Activated CD4-positive, alpha-beta T cell treated with anti-CD3 and anti-CD28 coated beads, Interleukin-10, Interleukin-2, amounts not matched to agents 100 ng/mL and 50 ng/mL, durations not matched to agents 16 hours and 8 hours (primary cell): Measurements from ENCODE around the gene SHISA9.

Experiments used
- DNase-seq: peaks from one replicate; pipeline ENCODE4 v3.0.0-alpha.2; 2020

Gene SHISA9

DNA sequence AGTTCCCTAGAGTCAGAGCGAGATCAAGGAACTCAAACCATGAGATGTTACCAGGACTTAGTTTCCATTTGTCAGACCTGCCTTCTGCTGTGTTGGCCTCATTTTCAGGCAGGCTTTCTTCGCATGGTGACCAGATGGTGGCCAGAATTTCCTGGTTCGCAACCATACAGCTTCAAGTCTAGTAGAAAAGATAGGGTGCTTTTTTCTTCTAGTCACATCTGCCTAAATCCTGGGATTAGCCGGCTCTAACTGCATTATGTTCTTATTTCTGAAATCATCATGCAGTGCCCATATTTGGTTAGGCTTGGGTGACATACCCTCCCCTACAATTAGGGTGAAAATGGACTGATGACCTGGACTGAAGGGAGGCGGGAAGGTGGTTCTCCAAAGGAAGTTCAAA is 131.5 kb downstream of the SHISA9 start:
- no peak for DNase-seq

DNA sequence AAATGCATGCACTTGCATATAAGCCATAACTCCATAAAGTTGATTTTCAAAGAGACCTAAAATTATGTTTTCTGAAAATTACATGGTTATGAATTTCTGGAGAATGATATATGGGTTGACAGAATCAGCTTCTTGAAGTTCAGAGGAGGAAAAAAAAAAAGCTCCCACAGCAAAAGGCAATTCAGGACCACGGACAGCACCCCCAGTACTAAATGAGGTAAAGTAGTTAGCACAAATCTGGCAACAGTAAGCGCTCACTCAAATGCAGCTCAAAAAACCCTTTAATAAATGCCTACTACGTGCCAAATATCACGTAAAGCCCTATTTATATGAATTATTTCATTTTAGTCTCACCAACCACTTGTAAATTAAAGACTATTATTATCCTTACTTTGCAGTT is 135.2 kb downstream of the SHISA9 start:
- peak; percentile 1 for DNase-seq

DNA sequence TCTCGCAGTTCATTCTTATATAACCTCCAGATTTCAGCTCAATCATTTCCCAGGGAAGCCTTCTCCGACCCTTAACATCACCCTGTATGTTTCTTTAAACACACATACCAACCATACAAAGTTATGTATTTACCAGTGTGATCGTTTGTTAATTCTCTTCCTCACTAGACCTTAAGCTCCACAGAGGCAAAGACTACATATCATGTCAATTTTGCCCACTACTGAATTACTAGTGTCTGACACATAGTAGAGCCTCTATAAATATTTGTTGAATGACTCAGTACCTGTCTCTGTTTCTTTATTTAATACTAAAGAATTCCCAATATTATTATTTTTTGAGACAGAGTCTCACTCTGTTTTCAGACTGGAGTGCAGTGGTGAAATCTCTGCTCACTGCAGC is 137.2 kb downstream of the SHISA9 start:
- DNase-seq: no peak

- DNase-seq: no peak
Observed at GRCh38 chr16:13039526-13039925, 138.1 kb downstream of the SHISA9 start.

- no peak for DNase-seq
Observed at GRCh38 chr16:13041180-13041579, 139.8 kb downstream of the SHISA9 start.

DNA sequence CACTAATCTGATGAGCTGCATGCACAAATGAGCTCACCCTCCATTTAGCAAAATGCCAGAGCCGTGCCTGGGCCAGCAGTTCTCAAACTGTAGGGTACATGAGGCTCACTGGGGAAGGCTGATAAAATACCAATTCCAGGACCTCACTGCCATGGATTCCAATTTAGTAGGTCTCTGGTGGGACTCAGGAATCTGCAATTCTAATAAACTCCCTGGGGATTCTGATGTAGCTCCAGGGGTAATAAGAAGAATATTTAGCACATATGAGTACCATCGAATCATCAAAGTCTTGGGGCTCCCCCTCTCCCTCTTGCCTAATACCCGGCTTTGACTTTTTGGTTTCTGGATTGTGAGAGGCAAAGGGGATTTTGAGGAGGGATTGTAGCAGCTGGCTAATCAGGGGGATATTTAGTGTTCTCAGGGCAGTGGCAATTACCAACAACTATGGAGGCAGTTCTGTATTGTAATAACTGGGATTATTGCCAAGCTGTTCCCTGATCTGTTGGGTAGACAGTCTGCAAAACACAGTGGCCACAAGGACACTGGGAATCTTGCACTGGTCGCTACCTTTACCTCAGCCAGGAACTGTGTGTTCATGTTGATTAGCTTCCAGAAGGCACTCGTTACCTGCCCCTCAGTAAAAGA is 140.4 kb downstream of the SHISA9 start:
- no peak for DNase-seq

- no peak for DNase-seq
Observed at GRCh38 chr16:13042291-13042685, 140.9 kb downstream of the SHISA9 start.

- no peak for DNase-seq
Observed at GRCh38 chr16:13046061-13046821, 144.8 kb downstream of the SHISA9 start.

DNA sequence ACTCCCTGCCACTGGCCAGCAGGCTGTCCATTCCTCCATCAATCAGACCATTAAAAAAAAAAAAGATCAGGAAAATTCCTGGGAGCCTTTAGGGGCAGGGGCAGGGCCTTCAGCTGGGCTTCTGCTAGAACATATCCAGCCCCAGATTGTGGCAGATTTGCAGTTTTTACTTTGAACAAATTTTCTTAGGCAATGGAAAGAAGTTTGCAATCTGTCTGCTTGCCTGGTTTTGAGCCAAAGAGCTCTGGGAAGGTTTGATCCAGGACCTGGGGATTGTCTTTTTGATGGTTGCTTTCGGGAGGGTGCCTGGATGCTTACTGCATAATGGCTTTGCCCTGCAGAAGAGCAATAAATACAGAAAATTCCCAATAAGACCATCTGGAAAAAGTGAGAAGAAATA is 145.9 kb downstream of the SHISA9 start:
- no peak for DNase-seq

DNA sequence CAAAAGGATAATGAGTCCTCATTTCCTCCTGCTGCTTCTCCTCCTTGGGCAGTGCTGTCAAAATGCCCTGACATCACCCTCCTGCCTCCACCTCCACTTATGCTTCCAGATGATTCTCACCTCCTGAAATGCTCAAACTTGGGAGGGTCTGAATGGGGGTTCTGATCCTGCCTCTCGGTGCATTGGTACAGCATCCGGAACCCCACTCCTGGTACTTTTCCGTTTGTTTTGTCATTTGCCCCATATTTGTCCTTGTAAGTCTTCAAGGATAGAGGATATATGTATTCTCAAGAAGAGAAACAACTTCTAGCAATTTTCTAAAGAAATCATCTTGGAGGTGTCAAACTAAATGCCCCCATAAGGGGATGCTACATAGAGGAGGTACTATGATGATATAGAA is 148.3 kb downstream of the SHISA9 start:
- no peak for DNase-seq

GRCh38 chr16:13052431-13052830 is 151.0 kb downstream of the SHISA9 start:
- no peak for DNase-seq

GRCh38 chr16:13055480-13055879 is 154.1 kb downstream of the SHISA9 start:
- DNase-seq: no peak

- no peak for DNase-seq
Observed at GRCh38 chr16:13056607-13057006, 155.2 kb downstream of the SHISA9 start.

- DNase-seq: no peak
Observed at GRCh38 chr16:13060932-13061331, 159.5 kb downstream of the SHISA9 start.

DNA sequence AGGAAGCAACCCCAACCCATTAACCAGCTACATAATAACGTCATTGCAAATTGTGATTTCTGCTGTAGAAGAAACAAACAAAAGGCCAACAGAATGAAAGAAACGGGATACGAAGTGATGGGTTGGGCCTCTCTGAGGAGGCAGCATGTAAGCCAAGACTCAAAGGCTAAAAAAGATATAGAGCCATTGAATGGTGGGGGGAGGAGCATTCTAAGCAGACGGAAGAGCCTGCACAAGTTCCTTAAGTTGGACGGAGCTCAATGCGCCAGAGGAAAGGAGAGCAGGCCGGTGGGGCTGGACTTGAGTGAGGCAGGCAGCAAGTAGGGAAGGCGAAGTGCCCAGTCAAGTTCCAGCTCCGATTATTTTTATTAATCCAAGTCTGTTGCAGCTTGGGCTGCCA is 160.3 kb downstream of the SHISA9 start:
- no peak for DNase-seq

GRCh38 chr16:13062219-13062618 is 160.8 kb downstream of the SHISA9 start:
- no peak for DNase-seq

GRCh38 chr16:13063457-13063856 is 162.1 kb downstream of the SHISA9 start:
- no peak for DNase-seq

DNA sequence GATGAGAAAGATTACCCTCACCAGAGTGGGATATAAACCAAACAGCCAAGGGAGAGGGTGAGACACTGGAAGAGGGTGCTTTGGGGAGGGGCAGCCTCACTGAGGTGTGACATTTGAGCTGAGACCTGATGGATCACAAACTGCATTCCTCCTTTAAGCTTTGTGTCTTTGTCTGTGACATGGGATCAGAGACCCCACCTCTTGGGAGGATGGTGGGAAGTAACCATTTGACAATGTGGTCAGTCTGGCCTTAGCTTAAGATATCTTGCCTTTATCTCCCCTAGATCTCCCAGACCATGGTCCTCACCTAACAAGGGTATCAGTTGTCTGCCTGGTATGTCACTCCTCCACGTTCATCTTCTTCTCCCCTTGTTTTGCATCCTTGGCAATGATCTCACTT is 163.4 kb downstream of the SHISA9 start:
- DNase-seq: no peak

DNA sequence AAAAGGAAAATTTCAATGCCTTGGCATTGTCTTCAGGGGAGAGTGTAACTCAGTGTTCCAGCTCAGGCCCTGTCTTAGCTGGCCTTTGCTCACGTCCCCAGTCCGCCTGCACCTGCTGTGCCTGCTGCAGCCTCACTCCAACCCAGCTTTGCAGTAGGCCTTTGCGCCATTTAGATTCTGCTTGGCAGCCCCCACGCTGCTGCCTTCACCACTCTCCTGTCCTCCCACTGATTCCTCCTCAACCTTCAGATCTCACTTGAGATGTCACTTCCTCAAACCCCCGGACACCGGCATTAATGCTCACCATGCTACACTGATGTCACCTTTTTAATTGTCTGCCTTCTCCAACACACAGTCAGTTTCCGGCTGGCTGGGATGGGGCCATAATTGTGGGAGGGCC is 166.2 kb downstream of the SHISA9 start:
- no peak for DNase-seq

- no peak for DNase-seq
Observed at GRCh38 chr16:13068912-13069583, 167.7 kb downstream of the SHISA9 start.

DNA sequence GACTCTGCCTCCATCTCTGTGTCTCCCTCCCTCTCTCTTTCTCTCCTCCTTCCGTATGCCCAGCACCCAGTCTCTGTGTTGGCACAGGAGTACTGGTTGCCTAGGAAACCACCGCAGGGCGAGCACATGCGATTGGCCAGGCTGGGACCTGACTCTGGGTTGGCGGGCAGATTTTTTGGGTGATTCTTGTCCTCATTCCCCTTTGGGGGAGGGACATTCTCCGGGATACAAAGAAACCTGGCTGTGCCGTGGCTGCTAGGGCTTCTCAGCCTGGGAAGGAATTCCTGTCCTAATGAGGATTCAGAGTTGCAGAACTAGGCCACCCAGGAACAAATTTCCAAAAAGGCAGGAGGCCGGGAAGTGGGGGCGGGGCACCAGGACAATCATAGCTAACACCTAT is 168.9 kb downstream of the SHISA9 start:
- DNase-seq: no peak

DNA sequence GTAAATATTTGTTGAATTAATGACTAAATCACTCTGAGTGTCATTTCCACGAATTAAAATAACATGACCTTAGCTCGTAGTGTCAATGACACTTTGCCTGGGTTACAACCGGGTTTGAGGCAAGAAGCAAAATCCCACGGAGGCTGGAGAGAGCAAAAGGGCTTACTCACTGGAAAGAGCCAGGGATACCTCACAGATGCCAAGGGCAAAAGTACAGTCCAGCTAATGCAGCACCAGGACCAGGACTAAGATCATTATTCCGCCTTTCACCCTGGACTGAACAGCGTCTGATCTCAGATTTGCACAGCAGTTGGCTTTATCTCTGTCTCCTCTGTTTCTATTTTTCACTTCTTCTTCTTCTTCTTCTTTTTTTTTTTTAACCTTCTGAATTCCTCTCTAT is 175.5 kb downstream of the SHISA9 start:
- DNase-seq: no peak

DNA sequence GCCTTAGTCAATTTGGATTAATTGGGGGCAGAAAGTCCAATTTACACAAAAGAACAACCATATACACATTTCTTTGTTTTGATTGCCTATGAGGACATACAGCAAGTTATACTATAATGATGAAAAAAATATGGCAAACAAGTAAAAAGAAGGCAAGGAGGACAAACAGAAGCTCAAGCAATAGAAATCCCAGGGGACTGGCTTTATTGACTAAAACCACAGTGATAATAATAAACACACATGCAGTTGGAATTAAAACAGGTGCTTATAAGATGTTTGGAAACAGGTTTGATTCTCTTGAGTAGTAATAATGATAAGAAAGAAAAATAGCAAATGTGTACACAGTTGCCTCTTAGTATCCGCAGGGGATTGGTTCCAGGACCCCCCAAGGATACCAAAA is 176.4 kb downstream of the SHISA9 start:
- DNase-seq: no peak

DNA sequence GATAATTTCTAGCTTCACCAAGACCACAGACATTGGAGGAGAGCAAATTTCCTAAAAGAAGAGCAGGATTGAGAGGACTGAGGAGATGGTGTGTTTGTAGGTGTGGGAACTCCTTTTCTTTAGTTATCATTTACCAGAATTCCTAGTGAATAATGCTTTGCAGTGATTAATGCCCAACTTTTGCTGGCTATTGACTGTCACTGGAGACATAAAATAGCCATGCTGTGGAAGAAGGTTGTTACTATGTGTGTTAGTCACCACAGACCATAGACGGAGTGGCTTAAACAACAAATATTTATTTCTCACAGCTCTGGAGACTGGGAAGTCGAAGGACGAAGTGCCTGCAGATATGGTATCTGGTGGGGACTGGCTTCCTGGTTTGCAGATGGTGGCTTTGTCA is 179.1 kb downstream of the SHISA9 start:
- DNase-seq: no peak
